Liver (tissue), 3 donors: Measurements from ENCODE around the gene PER2.

Source experiments
- GABPA ChIP-seq, 2 donors: IDR thresholded peaks in 1 of 2; conservative IDR thresholded peaks in 1 of 2; 2 replicates each; pipeline ENCODE4 v1.6.1; 2016; ENCODE audit warnings: antibody characterized with exemption in 2 of 2, mild to moderate bottlenecking in 1 of 2, moderate library complexity in 1 of 2
- JUND ChIP-seq, 2 donors: IDR thresholded peaks; 2 replicates each; pipeline ENCODE4 v1.6.1; 2016; ENCODE audit warnings: antibody characterized with exemption in 2 of 2
- TF ChIP-seq, protein P1 (sequence below): fragments of 150-350 bp; IDR thresholded peaks from 2 replicates; pipeline ENCODE4 v1.5.1; 2017; ENCODE audit warnings: improper control_type of control experiment, low read depth, low read length; ENCODE audit not compliant: missing input control
- TF ChIP-seq, protein P2 (sequence below): IDR thresholded peaks from 2 replicates; pipeline ENCODE4 v1.6.1; 2016; ENCODE audit warnings: antibody characterized with exemption
- donor health status: healthy.
- donor health status: healthy.

- TF ChIP-seq, protein P1, sequence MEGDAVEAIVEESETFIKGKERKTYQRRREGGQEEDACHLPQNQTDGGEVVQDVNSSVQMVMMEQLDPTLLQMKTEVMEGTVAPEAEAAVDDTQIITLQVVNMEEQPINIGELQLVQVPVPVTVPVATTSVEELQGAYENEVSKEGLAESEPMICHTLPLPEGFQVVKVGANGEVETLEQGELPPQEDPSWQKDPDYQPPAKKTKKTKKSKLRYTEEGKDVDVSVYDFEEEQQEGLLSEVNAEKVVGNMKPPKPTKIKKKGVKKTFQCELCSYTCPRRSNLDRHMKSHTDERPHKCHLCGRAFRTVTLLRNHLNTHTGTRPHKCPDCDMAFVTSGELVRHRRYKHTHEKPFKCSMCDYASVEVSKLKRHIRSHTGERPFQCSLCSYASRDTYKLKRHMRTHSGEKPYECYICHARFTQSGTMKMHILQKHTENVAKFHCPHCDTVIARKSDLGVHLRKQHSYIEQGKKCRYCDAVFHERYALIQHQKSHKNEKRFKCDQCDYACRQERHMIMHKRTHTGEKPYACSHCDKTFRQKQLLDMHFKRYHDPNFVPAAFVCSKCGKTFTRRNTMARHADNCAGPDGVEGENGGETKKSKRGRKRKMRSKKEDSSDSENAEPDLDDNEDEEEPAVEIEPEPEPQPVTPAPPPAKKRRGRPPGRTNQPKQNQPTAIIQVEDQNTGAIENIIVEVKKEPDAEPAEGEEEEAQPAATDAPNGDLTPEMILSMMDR: no peak
- TF ChIP-seq JUND (IDR thresholded peaks at IDR 0.05) (no peak), GABPA (IDR thresholded peaks at IDR 0.05 in 1 of 2, conservative IDR thresholded peaks at IDR 0.05 in 1 of 2) (no peak)
- TF ChIP-seq, protein P2, sequence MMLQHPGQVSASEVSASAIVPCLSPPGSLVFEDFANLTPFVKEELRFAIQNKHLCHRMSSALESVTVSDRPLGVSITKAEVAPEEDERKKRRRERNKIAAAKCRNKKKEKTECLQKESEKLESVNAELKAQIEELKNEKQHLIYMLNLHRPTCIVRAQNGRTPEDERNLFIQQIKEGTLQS: no peak
These were observed 21.1 kb downstream of the PER2 start for GRCh38 chr2:238267341-238267710.
